B cell (primary cell): ENCODE data around the gene DCDC1. TPM values are rescaled to one million over a fixed set of nuclear protein-coding genes. Genes with fewer than 3 reads are reported as not detected.

Source experiments
- ATAC-seq: fragments of 200-7000 bp; cut with Tn5 transposase; one replicate; pipeline ENCODE4 v1.10.0; 2021; ENCODE audit warnings: low read depth, mild to moderate bottlenecking, moderate number of reproducible peaks, moderate library complexity
- CTCF ChIA-PET: fragments of 350-600 bp; sonication (Branson Sonifier 250); formaldehyde crosslinking; loops from one replicate; lab custom pipeline; 2021; ENCODE audit warnings: antibody characterized with exemption, inconsistent platforms; lab: Charles Lee
- POLR2A ChIA-PET: fragments of 350-600 bp; sonication (Branson Sonifier 250); formaldehyde crosslinking; loops from one replicate; lab custom pipeline; 2021; ENCODE audit warnings: antibody characterized with exemption; lab: Charles Lee
- DNase-seq: peaks from one replicate; pipeline ENCODE4 v3.0.0; 2013
- H2AFZ ChIP-seq: 2 replicates; pipeline ENCODE4 v1.6.1; 2012; ENCODE audit warnings: mild to moderate bottlenecking, low read depth, low read length; ENCODE audit not compliant: insufficient read depth, poor library complexity, severe bottlenecking
- H3K27ac ChIP-seq, 2 donors: 1 replicate in 1 of 2; 2 replicates in 1 of 2; pipeline ENCODE4 v1.5.1; 2012 to 2013; ENCODE audit warnings: low read length in 2 of 2, mild to moderate bottlenecking in 2 of 2, moderate library complexity in 1 of 2
- H3K27me3 ChIP-seq, 4 experiments: fragments of 200-600 bp in 1 of 4; sonication (generic) in 1 of 4; replicated peaks in 1 of 4; 1 replicate in 2 of 4; 2 replicates in 2 of 4; pipeline versions ENCODE4 v1.6.1 to v1.7.0; 2013 to 2016; ENCODE audit warnings: low read length in 3 of 4, mild to moderate bottlenecking in 2 of 4, mixed read lengths in 1 of 4, moderate library complexity in 1 of 4; ENCODE audit not compliant: insufficient read depth in 4 of 4, control insufficient read depth in 3 of 4; ENCODE audit errors: control extremely low read depth in 1 of 4
- H3K36me3 ChIP-seq, 2 experiments: replicated peaks in 1 of 2; 1 replicate in 1 of 2; 2 replicates in 1 of 2; pipeline versions ENCODE4 v1.6.1 to v1.7.1; 2013; ENCODE audit warnings: low read length in 1 of 2; ENCODE audit not compliant: insufficient read depth in 2 of 2, control insufficient read depth in 1 of 2; ENCODE audit errors: control extremely low read depth in 1 of 2, extremely low read depth in 1 of 2
- H3K4me1 ChIP-seq, 2 donors: fragments of 200-600 bp in 1 of 2; sonication (generic) in 1 of 2; 1 replicate in 1 of 2; 2 replicates in 1 of 2; pipeline versions ENCODE4 v1.5.1 to v1.6.1; 2013 to 2017; ENCODE audit warnings: low read length in 2 of 2; ENCODE audit not compliant: control insufficient read depth in 2 of 2, insufficient read depth in 2 of 2
- H3K4me2 ChIP-seq: replicated peaks from 2 replicates; pipeline ENCODE3; 2012; ENCODE audit warnings: mild to moderate bottlenecking, low read depth, low read length; ENCODE audit not compliant: poor library complexity, severe bottlenecking
- H3K4me3 ChIP-seq, 5 experiments: fragments of 200-600 bp in 1 of 5; sonication (generic) in 1 of 5; 1 replicate in 3 of 5; 2 replicates in 2 of 5; pipeline versions ENCODE4 v1.5.1 to v1.7.0; 2011 to 2016; ENCODE audit warnings: low read length in 4 of 5, mild to moderate bottlenecking in 4 of 5, low read depth in 2 of 5, control low read depth in 1 of 5, moderate library complexity in 1 of 5; ENCODE audit not compliant: insufficient read depth in 1 of 5; ENCODE audit errors: control extremely low read depth in 1 of 5, extremely low read depth in 1 of 5
- H3K79me2 ChIP-seq: fragments of 200-600 bp; sonication (generic); one replicate; pipeline ENCODE4 v1.6.0; 2016; ENCODE audit warnings: low read length; ENCODE audit not compliant: control insufficient read depth, insufficient read depth
- H3K9ac ChIP-seq: fragments of 200-600 bp; sonication (generic); 2 replicates; pipeline ENCODE4 v1.6.1; 2017; ENCODE audit warnings: mild to moderate bottlenecking, low read length, moderate library complexity
- H3K9me3 ChIP-seq, 3 donors: one replicate each; pipeline versions ENCODE4 v1.6.1 to v1.7.1; 2013; ENCODE audit warnings: low read length in 2 of 3; ENCODE audit not compliant: control insufficient read depth in 2 of 3, insufficient read depth in 1 of 3; ENCODE audit errors: control extremely low read depth in 1 of 3
- H4K20me1 ChIP-seq: 2 replicates; pipeline ENCODE4 v1.6.0; 2012; ENCODE audit warnings: mild to moderate bottlenecking, low read length; ENCODE audit not compliant: insufficient read depth, control insufficient read depth, poor library complexity, severe bottlenecking
- H3K27ac Mint-ChIP-seq: one replicate; pipeline ENCODE4 v1.8.0; 2021; ENCODE audit warnings: mixed read lengths
- H3K27me3 Mint-ChIP-seq: one replicate; pipeline ENCODE4 v1.8.0; 2021; ENCODE audit warnings: mixed read lengths
- H3K4me1 Mint-ChIP-seq: one replicate; pipeline ENCODE4 v1.8.0; 2021; ENCODE audit warnings: mixed read lengths
- H3K4me3 Mint-ChIP-seq: one replicate; pipeline ENCODE4 v1.8.0; 2021; ENCODE audit warnings: mixed read lengths
- H3K9me3 Mint-ChIP-seq: one replicate; pipeline ENCODE4 v1.8.0; 2022; ENCODE audit warnings: mixed read lengths; ENCODE audit not compliant: insufficient read depth
- EZH2 ChIP-seq: IDR thresholded peaks from 2 replicates; pipeline ENCODE4 v1.6.1; 2012; ENCODE audit warnings: borderline replicate concordance, low read depth, mild to moderate bottlenecking, moderate library complexity, low read length; ENCODE audit not compliant: insufficient read depth, poor library complexity, severe bottlenecking
- WGBS: methylation state at CpG from one replicate; pipeline ENCODE4 v1.1.5; 2013; ENCODE audit warnings: missing lambda C conversion rate; ENCODE audit not compliant: insufficient coverage; 5-methylcytosine and 5-hydroxymethylcytosine counted together
- intact Hi-C: fragments of 100-400 bp; cut with micrococcal nuclease; formaldehyde crosslinking; loops from one replicate; pipeline ENCODE4 v1.10.0; 2022
- polyA plus RNA-seq: library from polyadenylated mRNA; depleted of rRNA; stranded (reverse); fragments of >200 nt; gene quantifications from 2 replicates; pipeline ENCODE4 v1.2.3, GENCODE V29; 2012
- total RNA-seq, 2 donors: library from RNA; stranded (reverse); fragments of 120-200 nt in 1 of 2; gene quantifications; 1 replicate in 1 of 2; 2 replicates in 1 of 2; pipeline versions ENCODE4 v1.2.3 to v1.2.4, GENCODE V29; 2013 to 2022
- TF ChIP-seq, protein P1 (sequence below): fragments of 200-600 bp; IDR thresholded peaks from one replicate; pipeline ENCODE4 v1.8.0; 2022; ENCODE audit warnings: antibody characterized with exemption, mild to moderate bottlenecking

Gene DCDC1
- total and polyA plus RNA-seq, 2 donors (not counting 1 experiment from before 2014, with no cell fraction given), result not detected

DNA sequence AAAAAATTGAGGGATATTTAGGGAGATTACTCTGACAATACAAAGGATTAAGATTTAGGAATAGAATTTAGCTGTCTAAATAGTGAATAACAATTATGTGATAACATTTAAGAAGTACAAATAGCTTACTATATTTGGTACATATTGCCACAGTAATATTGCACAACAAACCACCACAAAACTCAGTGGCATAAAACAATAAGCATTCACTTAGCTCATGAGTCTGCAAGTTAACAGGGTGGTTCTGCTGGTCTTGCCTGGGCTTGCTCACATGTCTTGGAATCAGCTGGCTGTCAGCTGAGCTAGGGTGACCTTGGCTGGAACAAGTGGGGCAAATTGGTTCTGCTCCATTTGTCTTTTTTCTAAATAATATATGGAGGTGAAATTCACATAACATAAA lies 115.1 kb downstream of the DCDC1 start:
- Histone ChIP-seq H3K79me2 (no peaks in the 10 kb centered on the region), H3K4me3 (no peak overlapping the region), H3K9ac (no peak overlapping the region), H3K4me2 (no peak overlapping the region), H3K9me3 (no peaks in the 10 kb centered on the region), H3K4me1 (no peaks in the 10 kb centered on the region), H3K27me3 (no peaks in the 10 kb centered on the region), H2AFZ (no peak overlapping the region), H4K20me1 (no peaks in the 10 kb centered on the region), H3K36me3 (no peaks in the 10 kb centered on the region), H3K27ac (no peak overlapping the region)
- intact Hi-C loops, result no loop called here
- Mint-ChIP-seq H3K4me1 (no peaks in the 10 kb centered on the region), H3K4me3 (no peak overlapping the region), H3K9me3 (no peaks in the 10 kb centered on the region), H3K27ac (no peak overlapping the region), H3K27me3 (peaks cover 3% of the 10 kb centered on the region)
- ATAC-seq (no peak), DNase-seq (no peak)
- POLR2A ChIA-PET, result no interaction called here
- CTCF ChIA-PET, result no interaction called here
- TF ChIP-seq EZH2, result no peak
- TF ChIP-seq, protein P1, sequence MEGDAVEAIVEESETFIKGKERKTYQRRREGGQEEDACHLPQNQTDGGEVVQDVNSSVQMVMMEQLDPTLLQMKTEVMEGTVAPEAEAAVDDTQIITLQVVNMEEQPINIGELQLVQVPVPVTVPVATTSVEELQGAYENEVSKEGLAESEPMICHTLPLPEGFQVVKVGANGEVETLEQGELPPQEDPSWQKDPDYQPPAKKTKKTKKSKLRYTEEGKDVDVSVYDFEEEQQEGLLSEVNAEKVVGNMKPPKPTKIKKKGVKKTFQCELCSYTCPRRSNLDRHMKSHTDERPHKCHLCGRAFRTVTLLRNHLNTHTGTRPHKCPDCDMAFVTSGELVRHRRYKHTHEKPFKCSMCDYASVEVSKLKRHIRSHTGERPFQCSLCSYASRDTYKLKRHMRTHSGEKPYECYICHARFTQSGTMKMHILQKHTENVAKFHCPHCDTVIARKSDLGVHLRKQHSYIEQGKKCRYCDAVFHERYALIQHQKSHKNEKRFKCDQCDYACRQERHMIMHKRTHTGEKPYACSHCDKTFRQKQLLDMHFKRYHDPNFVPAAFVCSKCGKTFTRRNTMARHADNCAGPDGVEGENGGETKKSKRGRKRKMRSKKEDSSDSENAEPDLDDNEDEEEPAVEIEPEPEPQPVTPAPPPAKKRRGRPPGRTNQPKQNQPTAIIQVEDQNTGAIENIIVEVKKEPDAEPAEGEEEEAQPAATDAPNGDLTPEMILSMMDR, result no peak

DNA sequence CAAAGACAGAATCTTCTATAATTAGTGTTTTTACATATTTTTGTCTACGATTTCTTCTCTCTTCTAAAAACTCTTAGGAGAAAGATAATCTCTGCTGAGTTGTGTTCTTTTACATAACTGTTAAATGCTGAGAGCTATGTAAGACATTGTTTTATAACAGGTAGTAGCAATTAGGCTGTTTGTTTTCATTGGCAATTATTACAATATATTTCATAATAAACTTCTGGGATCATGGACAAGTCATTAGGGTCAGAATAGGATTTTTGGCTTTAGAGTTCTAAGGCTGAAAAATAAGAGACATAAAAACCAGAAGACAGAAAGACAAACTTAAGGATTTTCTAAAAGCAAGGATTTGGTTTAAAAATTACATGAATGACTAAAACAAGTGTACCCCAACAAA lies 120.8 kb downstream of the DCDC1 start:
- H3K4me2 ChIP-seq, result no peak overlapping the region
- no CpG with 5 or more reads among the region's 1 CpG for WGBS
- no peaks in the 10 kb centered on the region for H3K9me3 Mint-ChIP-seq
- H3K79me2 ChIP-seq, result no peaks in the 10 kb centered on the region
- no peak for DNase-seq
- intact Hi-C loops, result loop anchor here (10.0 kb wide), 1 partner anchor 706 kb away; no protein-coding TSS in a partner anchor
- ChIA-PET CTCF (no interaction called here), POLR2A (no interaction called here)
- H4K20me1 ChIP-seq, result no peaks in the 10 kb centered on the region
- TF ChIP-seq EZH2, result no peak
- TF ChIP-seq, protein P1, result no peak
- no peak overlapping the region for H2AFZ ChIP-seq
- H3K27ac Mint-ChIP-seq, result no peak overlapping the region
- no peak overlapping the region for H3K27ac ChIP-seq
- H3K4me3 Mint-ChIP-seq, result no peak overlapping the region
- H3K4me3 ChIP-seq, result no peak overlapping the region
- H3K36me3 ChIP-seq, result no peaks in the 10 kb centered on the region
- H3K4me1 ChIP-seq, result no peaks in the 10 kb centered on the region
- no peak overlapping the region for H3K9ac ChIP-seq
- H3K27me3 Mint-ChIP-seq, result peaks cover 12% of the 10 kb centered on the region
- H3K27me3 ChIP-seq, result no peaks in the 10 kb centered on the region
- no peaks in the 10 kb centered on the region for H3K4me1 Mint-ChIP-seq
- H3K9me3 ChIP-seq, result no peaks in the 10 kb centered on the region
- ATAC-seq, result no peak
